K562 (cell line): Measurements from ENCODE around the gene NPAS3.

Source experiments
- CCAR2 ChIP-seq: fragments of 200-400 bp; formaldehyde crosslinking; IDR thresholded peaks from 2 replicates; pipeline ENCODE4 v1.6.1; 2017; ENCODE audit warnings: mild to moderate bottlenecking, low read depth, low read length
- CTCF ChIP-seq, 3 experiments: IDR thresholded peaks in 2 of 3; conservative IDR thresholded peaks in 1 of 3; 2 replicates each; pipeline ENCODE4 v1.5.1; 2011 to 2012; ENCODE audit warnings: low read length in 3 of 3, mild to moderate bottlenecking in 3 of 3, control low read depth in 2 of 3, improper control_type of control experiment in 1 of 3, inconsistent platforms in 1 of 3, low read depth in 1 of 3, mixed read lengths in 1 of 3, moderate library complexity in 1 of 3; ENCODE audit not compliant: insufficient read depth in 2 of 3
- ELK1 ChIP-seq: sonication (generic); formaldehyde crosslinking; IDR thresholded peaks from 2 replicates; pipeline ENCODE4 v1.8.1; 2022; ENCODE audit warnings: missing genetic modification reagents
- MXD1 ChIP-seq: fragments of 250-450 bp; sonication (Bioruptor Pico); IDR thresholded peaks from 2 replicates; pipeline ENCODE4 v1.8.0; 2021; ENCODE audit warnings: borderline replicate concordance, mild to moderate bottlenecking, moderate library complexity; ENCODE audit not compliant: poor library complexity, severe bottlenecking

- TF ChIP-seq CCAR2 (no peak), CTCF (IDR thresholded peaks at IDR 0.05 in 2 of 3, conservative IDR thresholded peaks at IDR 0.05 in 1 of 3; ENCODE audit: insufficient read depth in 2 of 3, low read depth in 1 of 3, low read length in 3 of 3) (no peak), ELK1 (CRISPR knock-in tag) (no peak), MXD1 (CRISPR knock-in tag) (no peak)
These were observed 529.3 kb downstream of the NPAS3 start for GRCh38 chr14:33467971-33468370.
